BE2C (cell line): ENCODE measurements around the gene SMCHD1.

Experiments used
- DNase-seq: peaks from one replicate; pipeline ENCODE4 v3.0.0-alpha.2; 2020
- H3K27me3 ChIP-seq: fragments of 250-450 bp; sonication (Bioruptor Pico); 2 replicates; pipeline ENCODE4 v1.5.1; 2020; ENCODE audit warnings: mild to moderate bottlenecking
- H3K36me3 ChIP-seq: fragments of 250-450 bp; sonication (Bioruptor Pico); 2 replicates; pipeline ENCODE4 v1.5.1; 2020; ENCODE audit warnings: mild to moderate bottlenecking
- H3K4me1 ChIP-seq: fragments of 250-450 bp; sonication (Bioruptor Pico); 2 replicates; pipeline ENCODE4 v1.5.1; 2020
- H3K4me3 ChIP-seq: 2 replicates; pipeline ENCODE4 v1.5.1; 2011; ENCODE audit warnings: low read depth, low read length
- H3K9me3 ChIP-seq: fragments of 250-450 bp; sonication (Bioruptor Pico); 2 replicates; pipeline ENCODE4 v1.5.1; 2020
- TF ChIP-seq, protein P1 (sequence below): IDR thresholded peaks from 2 replicates; pipeline ENCODE4 v1.5.1; 2012; ENCODE audit warnings: mild to moderate bottlenecking, low read depth, low read length

Gene SMCHD1

DNA sequence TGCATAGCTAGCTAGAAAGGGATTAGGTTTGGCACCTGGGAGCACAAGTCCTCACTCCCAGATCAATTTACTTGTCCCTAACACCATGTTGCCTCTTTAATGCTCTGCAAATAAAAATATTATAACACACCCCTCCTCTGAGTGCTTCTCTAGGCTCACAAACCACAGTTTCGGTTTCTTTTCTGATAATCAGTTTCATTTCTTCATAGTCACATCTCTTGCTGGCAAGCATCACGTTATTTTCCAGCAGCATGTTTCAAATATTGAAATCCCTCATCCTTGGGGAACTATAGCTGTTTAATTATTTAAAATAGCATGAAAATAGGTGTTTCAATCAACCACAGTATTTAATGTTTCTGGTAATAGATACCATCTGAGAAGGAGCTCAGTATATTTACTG lies 13.9 kb upstream of the SMCHD1 start:
- TF ChIP-seq, protein P1, sequence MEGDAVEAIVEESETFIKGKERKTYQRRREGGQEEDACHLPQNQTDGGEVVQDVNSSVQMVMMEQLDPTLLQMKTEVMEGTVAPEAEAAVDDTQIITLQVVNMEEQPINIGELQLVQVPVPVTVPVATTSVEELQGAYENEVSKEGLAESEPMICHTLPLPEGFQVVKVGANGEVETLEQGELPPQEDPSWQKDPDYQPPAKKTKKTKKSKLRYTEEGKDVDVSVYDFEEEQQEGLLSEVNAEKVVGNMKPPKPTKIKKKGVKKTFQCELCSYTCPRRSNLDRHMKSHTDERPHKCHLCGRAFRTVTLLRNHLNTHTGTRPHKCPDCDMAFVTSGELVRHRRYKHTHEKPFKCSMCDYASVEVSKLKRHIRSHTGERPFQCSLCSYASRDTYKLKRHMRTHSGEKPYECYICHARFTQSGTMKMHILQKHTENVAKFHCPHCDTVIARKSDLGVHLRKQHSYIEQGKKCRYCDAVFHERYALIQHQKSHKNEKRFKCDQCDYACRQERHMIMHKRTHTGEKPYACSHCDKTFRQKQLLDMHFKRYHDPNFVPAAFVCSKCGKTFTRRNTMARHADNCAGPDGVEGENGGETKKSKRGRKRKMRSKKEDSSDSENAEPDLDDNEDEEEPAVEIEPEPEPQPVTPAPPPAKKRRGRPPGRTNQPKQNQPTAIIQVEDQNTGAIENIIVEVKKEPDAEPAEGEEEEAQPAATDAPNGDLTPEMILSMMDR = no peak
- Histone ChIP-seq H3K9me3 (no peaks in the 10 kb centered on the region), H3K4me1 (no peaks in the 10 kb centered on the region), H3K4me3 (no peak overlapping the region), H3K27me3 (no peaks in the 10 kb centered on the region), H3K36me3 (no peaks in the 10 kb centered on the region)
- no peak for DNase-seq

DNA sequence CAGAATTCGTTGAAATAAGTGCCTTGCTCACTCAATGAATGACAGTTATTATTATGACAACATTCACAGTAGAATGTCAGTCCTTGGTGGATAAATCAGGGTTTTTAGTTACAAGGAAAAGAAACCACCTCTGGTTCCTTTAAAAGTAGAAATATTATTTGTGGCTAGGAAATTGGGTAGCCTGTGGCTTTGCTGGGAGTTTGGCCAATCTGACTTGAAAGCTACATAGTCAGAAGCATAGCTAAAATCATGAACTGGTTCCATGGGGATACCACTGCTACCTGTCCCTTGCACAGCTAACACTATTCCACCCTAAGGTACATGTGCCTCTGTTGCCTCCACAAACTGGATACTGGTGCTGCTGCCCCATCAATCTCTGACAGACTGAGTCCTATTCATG lies 12.8 kb upstream of the SMCHD1 start:
- no peaks in the 10 kb centered on the region for H3K36me3 ChIP-seq
- no peaks in the 10 kb centered on the region for H3K4me1 ChIP-seq
- TF ChIP-seq, protein P1 = no peak
- no peak for DNase-seq
- H3K4me3 ChIP-seq = no peak overlapping the region
- no peaks in the 10 kb centered on the region for H3K27me3 ChIP-seq
- H3K9me3 ChIP-seq = no peaks in the 10 kb centered on the region

DNA sequence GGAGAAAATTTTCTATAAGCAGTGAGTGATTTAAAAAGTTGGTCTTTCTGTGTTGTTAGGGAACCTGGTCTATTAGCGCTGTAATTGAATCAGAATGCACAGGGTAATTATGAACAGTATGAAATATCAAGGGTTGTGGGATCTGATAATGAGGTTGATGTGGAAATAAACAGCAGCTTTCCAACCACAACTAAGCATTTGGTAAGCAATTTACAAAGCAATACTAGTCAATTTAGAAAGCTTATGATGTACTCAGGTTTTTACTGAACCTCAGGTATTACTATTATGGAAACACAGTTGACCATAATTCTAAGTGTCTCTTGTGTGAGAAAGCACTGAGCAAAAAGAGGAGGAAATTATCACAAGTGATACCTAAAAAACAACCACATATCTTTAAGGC lies 11.0 kb upstream of the SMCHD1 start:
- H3K9me3 ChIP-seq = no peaks in the 10 kb centered on the region
- no peak for DNase-seq
- no peaks in the 10 kb centered on the region for H3K36me3 ChIP-seq
- H3K4me3 ChIP-seq = no peak overlapping the region
- TF ChIP-seq, protein P1 = no peak
- H3K4me1 ChIP-seq = no peaks in the 10 kb centered on the region
- no peaks in the 10 kb centered on the region for H3K27me3 ChIP-seq

DNA sequence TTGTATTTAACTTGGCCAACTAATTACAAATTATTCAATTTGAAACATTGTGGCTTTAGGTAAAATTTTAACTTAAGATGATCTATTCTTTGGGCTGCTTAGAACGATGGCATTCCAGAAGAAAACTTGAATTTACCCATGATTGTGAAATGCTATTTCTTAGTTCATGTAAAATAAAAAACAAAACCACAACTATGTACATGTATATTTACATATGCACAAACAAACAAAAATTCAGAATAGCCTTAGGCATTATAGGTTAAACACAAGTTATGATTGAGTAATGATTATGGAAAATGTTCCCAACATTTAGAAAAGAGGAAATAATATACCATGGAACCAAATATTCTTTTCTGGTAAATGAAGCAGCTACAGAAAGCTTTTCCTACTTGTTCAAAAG lies 3.5 kb upstream of the SMCHD1 start:
- Histone ChIP-seq H3K4me3 (no peak overlapping the region), H3K27me3 (no peaks in the 10 kb centered on the region), H3K36me3 (no peaks in the 10 kb centered on the region), H3K9me3 (no peaks in the 10 kb centered on the region), H3K4me1 (no peaks in the 10 kb centered on the region)
- no peak for DNase-seq
- TF ChIP-seq, protein P1 = no peak

DNA sequence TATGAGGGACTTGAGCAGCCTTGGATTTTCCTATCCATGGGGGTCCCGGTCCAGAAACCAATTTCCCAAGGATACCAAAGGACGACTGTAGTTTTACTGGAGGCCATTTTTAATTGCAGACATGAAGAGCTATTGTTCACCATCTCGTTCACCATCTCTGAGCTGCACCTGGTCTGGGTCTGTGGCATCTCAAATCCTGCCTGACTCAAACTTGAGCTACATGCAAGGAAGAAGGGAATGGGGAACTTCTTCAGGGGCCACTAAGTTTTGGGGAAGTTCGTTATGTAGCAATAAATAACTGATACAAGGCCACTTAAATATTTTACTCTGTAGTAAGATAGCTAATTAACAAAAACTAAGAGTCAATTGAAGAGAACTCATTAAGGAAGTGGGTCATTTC lies 2.1 kb upstream of the SMCHD1 start:
- TF ChIP-seq, protein P1 = no peak
- Histone ChIP-seq H3K27me3 (no peaks in the 10 kb centered on the region), H3K4me1 (no peaks in the 10 kb centered on the region), H3K9me3 (no peaks in the 10 kb centered on the region), H3K36me3 (no peaks in the 10 kb centered on the region), H3K4me3 (no peak overlapping the region)
- DNase-seq = no peak

DNA sequence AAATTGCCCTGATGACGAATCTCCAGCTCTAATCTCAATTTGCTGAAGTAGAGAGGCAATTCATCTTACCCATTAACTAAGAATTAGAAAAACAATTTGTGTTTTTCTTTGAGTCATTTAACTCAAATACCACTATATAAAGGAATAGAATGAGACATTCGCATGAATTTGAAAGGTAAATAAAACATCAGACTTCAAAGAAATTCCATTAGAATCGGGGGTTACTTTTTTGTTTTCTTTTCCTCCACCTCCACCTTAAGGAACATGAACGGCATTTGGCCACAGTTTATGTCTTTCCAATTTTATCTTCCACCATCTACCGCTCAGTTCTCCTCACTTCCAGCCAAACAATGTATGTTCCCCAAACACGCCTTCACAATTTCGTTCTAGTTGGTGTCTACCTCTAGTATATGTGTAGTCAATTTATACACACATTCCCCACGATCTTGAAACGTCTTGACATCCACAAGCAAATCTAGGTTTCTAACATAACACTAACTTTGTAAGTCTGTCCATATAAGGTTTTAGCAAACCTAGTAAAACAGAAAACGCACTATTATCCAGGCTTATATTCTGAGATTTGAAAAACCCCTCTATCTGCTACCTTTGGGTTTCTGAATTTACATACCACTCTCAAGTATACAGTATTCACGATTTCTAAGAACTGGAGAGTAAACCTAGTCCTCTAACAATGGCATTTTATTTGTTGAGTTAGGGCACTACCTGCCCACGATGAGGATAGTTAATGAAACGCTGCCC lies 1.2 kb upstream of the SMCHD1 start:
- H3K27me3 ChIP-seq = no peaks in the 10 kb centered on the region
- DNase-seq = no peak
- H3K36me3 ChIP-seq = no peaks in the 10 kb centered on the region
- H3K4me3 ChIP-seq = peak overlapping the region; percentile 69
- no peaks in the 10 kb centered on the region for H3K4me1 ChIP-seq
- no peaks in the 10 kb centered on the region for H3K9me3 ChIP-seq
- TF ChIP-seq, protein P1 = no peak
